ENCODE data around the gene C1orf116.

- no peak for TF ChIP-seq CTCF (IDR thresholded peaks at IDR 0.05)
- TF ChIP-seq FOSL2 (IDR thresholded peaks at IDR 0.05), result no peak
- no peak for TF ChIP-seq FOSL2 (CRISPR knock-in tag; IDR thresholded peaks at IDR 0.05)
- no peak for TF ChIP-seq REST (IDR thresholded peaks at IDR 0.05)
- no peak for TF ChIP-seq TP53 (CRISPR knock-in tag; IDR thresholded peaks at IDR 0.05)
- TF ChIP-seq PBX3 (IDR thresholded peaks at IDR 0.05), result no peak
- TF ChIP-seq RAD21 (conservative IDR thresholded peaks at IDR 0.05 in 1 of 2, IDR thresholded peaks at IDR 0.05 in 1 of 2), result no peak
- no peak for TF ChIP-seq RNF2 (IDR thresholded peaks at IDR 0.05; ENCODE audit: borderline replicate concordance, low read depth)
Observed at GRCh38 chr1:207028884-207029650, 3.5 kb downstream of the C1orf116 start.

Measured in A549 (cell line).